ENCODE measurements around the gene ZNF423. TPM values are rescaled to one million over a fixed set of nuclear protein-coding genes. Genes with fewer than 3 reads are reported as not detected.

The ZNF423 gene
- total and polyA plus RNA-seq, 2 experiments from 2014 or later, result 14.9 to 41.8 TPM

- no peak for TF ChIP-seq ZNF462 (CRISPR knock-in tag; IDR thresholded peaks at IDR 0.05)
- TF ChIP-seq ZNF114 (CRISPR knock-in tag; IDR thresholded peaks at IDR 0.05), result no peak
- TF ChIP-seq EZH2phosphoT487 (IDR thresholded peaks at IDR 0.05; ENCODE audit: unreplicated experiment), result no peak
- TF ChIP-seq CREB1 (CRISPR knock-in tag; IDR thresholded peaks at IDR 0.05; ENCODE audit: low read depth), result no peak
- TF ChIP-seq REST (IDR thresholded peaks at IDR 0.05; ENCODE audit: unreplicated experiment), result no peak
- no peak for TF ChIP-seq NANOG (IDR thresholded peaks at IDR 0.05; ENCODE audit: borderline replicate concordance)
- TF ChIP-seq JUNB (IDR thresholded peaks at IDR 0.05; ENCODE audit: unreplicated experiment), result no peak
Observed at GRCh38 chr16:49534901-49535610, 320.9 kb downstream of the ZNF423 start (continued).
